AG09319 (cell line): ENCODE measurements around the gene SETD6.

ENCODE experiments used
- DNase-seq: peaks from one replicate; pipeline ENCODE4 v3.0.0-alpha.2; 2010; ENCODE audit warnings: low read depth; ENCODE audit errors: extremely low read depth
- CTCF ChIP-seq: IDR thresholded peaks from 2 replicates; pipeline ENCODE4 v1.5.1; 2011; ENCODE audit warnings: low read depth, mild to moderate bottlenecking, inconsistent platforms, low read length, moderate library complexity

Gene SETD6

GRCh38 chr16:58541711-58542110 is 26.4 kb downstream of the SETD6 start:
- TF ChIP-seq CTCF: no peak
- no peak for DNase-seq

- DNase-seq: no peak
- no peak for TF ChIP-seq CTCF
Measured at GRCh38 chr16:58542291-58542690, 27.0 kb downstream of the SETD6 start.

GRCh38 chr16:58543685-58544084 is 28.4 kb downstream of the SETD6 start:
- TF ChIP-seq CTCF: no peak
- DNase-seq: no peak

GRCh38 chr16:58548378-58548777 is 33.1 kb downstream of the SETD6 start:
- DNase-seq: no peak
- TF ChIP-seq CTCF: no peak

- no peak for TF ChIP-seq CTCF
- no peak for DNase-seq
Measured at GRCh38 chr16:58551496-58551895, 36.2 kb downstream of the SETD6 start.

GRCh38 chr16:58556678-58557077 is 41.4 kb downstream of the SETD6 start:
- TF ChIP-seq CTCF: no peak
- no peak for DNase-seq

- TF ChIP-seq CTCF: no peak
- DNase-seq: no peak
Measured at GRCh38 chr16:58563235-58563634, 47.9 kb downstream of the SETD6 start.
